H1 (cell line): Measurements from ENCODE around the gene DUOXA1. TPM values are rescaled to one million over a fixed set of nuclear protein-coding genes. Genes with fewer than 3 reads are reported as not detected.

ENCODE experiments used
- BACH1 ChIP-seq: IDR thresholded peaks from 2 replicates; pipeline ENCODE4 v1.6.1; 2012; ENCODE audit warnings: low read length, improper control_type of control experiment
- BCL11A ChIP-seq, 2 experiments: IDR thresholded peaks; one replicate each; pipeline ENCODE4 v1.6.1; 2011; ENCODE audit warnings: low read depth in 2 of 2, low read length in 2 of 2, mild to moderate bottlenecking in 2 of 2
- RNF2 ChIP-seq: fragments of 200-900, 300-1000 bp; sonication (generic); IDR thresholded peaks from 2 replicates; pipeline ENCODE4 v1.7.1; 2016; ENCODE audit warnings: borderline replicate concordance, low read depth, mild to moderate bottlenecking, antibody characterized with exemption, low read length; ENCODE audit not compliant: poor library complexity, severe bottlenecking; ENCODE audit errors: missing control alignments
- SIN3A ChIP-seq, 2 experiments: IDR thresholded peaks in 1 of 2; conservative IDR thresholded peaks in 1 of 2; 2 replicates each; pipeline ENCODE4 v1.6.1; 2011 to 2012; ENCODE audit warnings: low read length in 2 of 2, improper control_type of control experiment in 1 of 2, low read depth in 1 of 2, mild to moderate bottlenecking in 1 of 2
- SRF ChIP-seq: IDR thresholded peaks from 2 replicates; pipeline ENCODE4 v1.6.1; 2011; ENCODE audit warnings: mild to moderate bottlenecking, low read depth, low read length, moderate library complexity
- polyA plus RNA-seq, 7 experiments: library from polyadenylated mRNA; depleted of rRNA in 3 of 7; stranded (reverse) in 5 of 7; unstranded in 2 of 7; fragments of >200 nt in 5 of 7; fragments of 200-250 nt in 2 of 7; gene quantifications; 1 replicate in 5 of 7; 2 replicates in 1 of 7; 4 replicates in 1 of 7; pipeline versions ENCODE4 v1.2.1 to v1.2.3, GENCODE V29; 2011 to 2013; ENCODE audit warnings: missing spikeins in 2 of 7, mixed read lengths in 2 of 7
- total RNA-seq: library from RNA; stranded (reverse); fragmentation: NEBNext Ultra II Directional; extraction: Animal tissue kit (Norgen Biotek cat#: 25700); gene quantifications from 2 replicates; pipeline ENCODE4 v1.2.1, GENCODE V29; 2021
- TF ChIP-seq, protein P1 (sequence below): IDR thresholded peaks from 2 replicates; pipeline ENCODE4 v1.6.1; 2011; ENCODE audit warnings: low read depth, mild to moderate bottlenecking, low read length; ENCODE audit not compliant: insufficient read depth

Gene DUOXA1
- total and polyA plus RNA-seq, 2 of the 8 experiments (the other 6 are each of a cell fraction or from before 2014, with no cell fraction given) = 0.18 TPM; not detected in 1

- no peak for TF ChIP-seq BCL11A (IDR thresholded peaks at IDR 0.05; ENCODE audit: low read depth in 2 of 2, low read length in 2 of 2)
- TF ChIP-seq, protein P1, sequence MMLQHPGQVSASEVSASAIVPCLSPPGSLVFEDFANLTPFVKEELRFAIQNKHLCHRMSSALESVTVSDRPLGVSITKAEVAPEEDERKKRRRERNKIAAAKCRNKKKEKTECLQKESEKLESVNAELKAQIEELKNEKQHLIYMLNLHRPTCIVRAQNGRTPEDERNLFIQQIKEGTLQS = no peak
- no peak for TF ChIP-seq SRF
- no peak for TF ChIP-seq SIN3A (conservative IDR thresholded peaks at IDR 0.05 in 1 of 2, IDR thresholded peaks at IDR 0.05 in 1 of 2; ENCODE audit: low read depth in 1 of 2, low read length in 2 of 2)
- no peak for TF ChIP-seq RNF2
- TF ChIP-seq BACH1 = no peak
Measured at GRCh38 chr15:45131510-45131909, 1.8 kb upstream of the DUOXA1 start (continued).
